NCI-H2029 (cell line): Measurements from ENCODE around the gene GPR139.
A peak's percentile ranks its signal among the peaks of the same experiment; 100 is the strongest.

ENCODE experiments used
- DNase-seq: peaks from one replicate; lab custom pipeline; 2025; lab: John Stamatoyannopoulos, UW

GPR139 gene

DNA sequence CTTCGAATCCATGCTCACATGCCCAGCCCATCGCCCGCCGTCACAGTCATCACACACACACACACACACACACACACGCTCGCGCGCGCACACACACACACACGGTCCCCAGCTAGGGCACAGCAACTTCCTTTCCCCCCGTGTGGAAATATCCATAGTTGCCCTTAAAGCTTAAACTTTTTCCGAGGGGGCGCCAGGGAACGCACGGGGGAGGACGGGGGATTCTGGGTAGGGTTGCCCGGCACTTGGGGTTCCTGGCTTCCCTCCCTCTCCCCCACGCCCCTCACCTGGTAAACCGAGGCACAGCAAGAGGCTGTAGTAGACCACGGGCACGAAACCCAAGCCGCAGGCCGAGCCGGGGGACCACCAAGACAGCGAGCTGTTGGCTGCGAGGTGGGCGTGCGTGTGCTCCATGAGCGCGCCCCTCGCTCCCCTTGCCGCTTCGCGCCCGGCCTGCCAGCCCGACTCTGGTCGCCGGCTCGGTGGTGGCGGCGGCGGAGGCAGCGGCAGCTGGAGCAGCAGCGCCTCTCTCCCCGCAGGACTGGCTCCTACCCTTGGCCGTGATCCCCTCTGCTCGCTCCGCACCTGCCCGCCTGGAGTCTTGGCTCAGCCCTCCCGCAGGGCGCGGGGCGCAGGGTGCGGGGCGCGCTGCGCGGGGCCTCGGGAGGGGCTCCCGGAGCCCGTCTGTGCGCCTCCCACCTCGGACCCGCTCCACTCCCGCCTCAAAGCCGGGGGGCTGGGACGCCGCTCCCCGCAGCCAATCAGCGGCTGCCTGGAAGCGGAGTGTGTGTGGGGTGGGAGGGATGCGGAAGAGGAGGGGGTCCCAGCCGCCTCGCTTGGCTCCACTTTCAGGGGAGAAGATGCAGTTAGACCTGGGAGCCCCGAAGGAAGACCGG, at the start of gene GPR139:
GPR139 (minus strand) TSS at position 688 of the 896 bp plus-strand sequence; CDS start at position 414, 274 bp downstream.
- DNase-seq, result peak; percentile 5

DNA sequence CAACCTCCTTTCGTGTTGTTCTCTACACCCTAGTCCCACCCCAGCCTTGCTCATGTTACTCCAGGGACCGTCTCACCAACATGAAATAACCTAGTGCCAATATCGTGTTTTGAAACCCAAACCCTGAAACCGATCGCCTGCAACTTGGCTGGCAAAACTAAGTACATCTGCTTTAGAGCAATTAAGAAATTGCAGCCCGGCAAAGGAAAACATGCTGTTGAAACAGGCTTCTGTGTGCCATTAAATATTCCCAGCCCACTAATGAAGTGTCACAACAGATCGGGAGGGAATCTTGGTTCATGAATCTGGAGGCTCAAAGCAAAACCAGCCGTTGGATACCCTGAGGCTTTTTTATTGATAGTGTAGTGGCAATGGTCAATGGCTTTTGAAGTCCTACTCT, 48.3 kb upstream of the GPR139 start:
- DNase-seq, result no peak

- no peak for DNase-seq
Observed at GRCh38 chr16:20114356-20114755, 40.7 kb upstream of the GPR139 start.

GRCh38 chr16:20111143-20111542, 37.5 kb upstream of the GPR139 start:
- no peak for DNase-seq

GRCh38 chr16:20107083-20107482, 33.4 kb upstream of the GPR139 start:
- no peak for DNase-seq

DNA sequence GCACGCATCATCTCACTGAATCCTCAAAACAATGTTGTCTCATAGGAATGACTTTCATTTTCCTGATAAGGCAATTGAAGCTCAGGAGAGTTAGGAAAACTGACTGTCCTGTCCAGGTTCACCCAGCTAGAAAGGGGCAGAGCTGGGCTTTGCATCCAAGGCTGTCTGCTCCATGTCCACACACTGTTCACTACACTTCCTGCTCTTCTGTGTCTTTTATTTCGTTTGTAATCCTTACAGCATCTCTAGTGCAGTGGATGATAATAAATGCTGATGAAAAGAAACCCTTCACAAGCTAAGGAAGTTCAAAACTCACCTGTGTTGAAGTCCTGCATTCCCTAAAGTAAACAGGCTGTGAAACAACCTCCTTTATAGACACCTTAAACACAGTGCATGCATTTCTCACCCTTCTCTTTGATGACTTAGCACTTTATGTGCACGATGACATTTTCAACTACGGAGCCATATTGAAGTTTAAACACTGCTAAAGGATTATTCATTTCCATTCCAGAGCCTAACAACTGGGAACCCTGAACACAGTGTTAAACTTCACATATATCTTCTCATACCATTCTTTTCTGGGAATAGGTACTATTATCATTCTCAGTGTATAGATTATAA, 31.0 kb upstream of the GPR139 start:
- DNase-seq, result no peak

- DNase-seq, result no peak
Observed at GRCh38 chr16:20102521-20102920, 28.8 kb upstream of the GPR139 start.

DNA sequence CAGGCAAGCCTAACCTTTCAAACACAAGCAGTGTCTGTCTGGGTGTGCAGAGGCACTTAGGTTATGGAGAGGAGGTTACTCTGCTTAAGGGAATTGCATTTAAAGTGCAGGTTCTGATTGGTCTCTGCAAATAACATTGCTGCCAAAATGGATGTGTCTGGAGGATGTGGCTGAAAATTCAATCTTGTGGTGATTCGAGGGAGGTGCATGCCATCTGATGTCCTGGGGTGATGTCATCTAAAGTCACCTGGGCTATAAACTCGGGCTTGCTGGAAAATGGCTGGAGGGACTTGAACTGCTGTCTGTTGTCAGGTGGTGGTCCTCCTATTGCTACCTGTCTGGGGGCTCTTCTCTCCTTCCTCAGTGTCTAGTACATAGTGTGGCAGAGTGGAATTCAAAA, 28.3 kb upstream of the GPR139 start:
- DNase-seq, result no peak

GRCh38 chr16:20099375-20099774, 25.7 kb upstream of the GPR139 start:
- no peak for DNase-seq

- no peak for DNase-seq
Observed at GRCh38 chr16:20094157-20094556, 20.5 kb upstream of the GPR139 start.

GRCh38 chr16:20089246-20089965, 15.7 kb upstream of the GPR139 start:
- no peak for DNase-seq

DNA sequence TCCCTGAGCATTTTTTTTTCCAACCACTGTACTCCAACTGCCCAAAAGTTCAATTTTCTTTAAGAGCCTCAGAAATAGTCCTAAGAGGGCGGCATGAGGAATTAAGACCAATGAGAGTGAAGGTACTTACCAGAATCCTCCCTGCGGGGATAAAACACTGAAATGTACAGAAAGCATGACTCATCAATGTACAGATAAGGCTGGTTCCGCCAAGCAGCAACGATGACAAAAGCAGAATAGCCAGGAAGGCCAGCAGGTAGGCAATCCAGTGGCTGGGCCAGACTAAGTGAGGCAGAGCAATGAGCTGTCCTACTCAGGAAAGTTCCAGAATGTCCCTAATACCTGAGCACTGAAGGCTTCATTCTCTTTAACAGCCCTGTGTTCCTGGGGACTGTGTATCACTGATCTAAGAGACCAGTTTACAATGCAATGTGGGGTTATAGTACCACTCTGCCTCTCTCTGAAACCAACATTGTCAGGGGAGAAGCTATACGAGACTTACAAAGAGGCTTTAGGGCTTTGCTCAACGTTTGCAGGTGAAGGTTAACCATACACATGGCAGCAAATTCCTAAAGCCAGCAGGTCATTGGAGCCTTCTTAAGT, 11.0 kb upstream of the GPR139 start:
- no peak for DNase-seq

DNA sequence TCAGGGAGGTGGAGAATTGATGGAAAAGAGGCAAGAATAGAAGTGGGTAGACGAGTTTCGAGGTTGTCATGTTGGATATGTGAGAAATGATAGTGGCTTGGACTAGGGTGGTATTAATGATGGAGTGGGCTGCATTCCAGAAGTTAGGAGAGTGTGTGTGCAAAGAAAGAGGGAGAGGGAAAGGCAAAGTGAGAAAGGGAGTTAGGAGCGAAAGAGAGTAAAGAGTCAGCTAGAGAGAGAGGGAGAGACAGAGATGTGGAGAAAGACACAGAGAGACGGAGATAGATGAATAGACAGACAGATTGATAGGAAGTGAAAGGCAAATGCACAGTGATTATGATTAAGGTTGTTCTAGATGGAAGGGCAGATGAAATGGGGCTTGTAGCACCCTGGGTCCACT, 5.4 kb upstream of the GPR139 start:
- DNase-seq, result no peak

GRCh38 chr16:20075243-20075642, 1.6 kb upstream of the GPR139 start:
- no peak for DNase-seq

GRCh38 chr16:20074099-20074991, 655 bp upstream of the GPR139 start:
- DNase-seq, result no peak

- DNase-seq, result no peak
Observed at GRCh38 chr16:20072874-20073202, 852 bp downstream of the GPR139 start.

- DNase-seq, result no peak
Observed at GRCh38 chr16:20072146-20072873, 1.4 kb downstream of the GPR139 start.

- DNase-seq, result no peak
Observed at GRCh38 chr16:20064931-20065330, 8.8 kb downstream of the GPR139 start.

GRCh38 chr16:20064520-20064919, 9.2 kb downstream of the GPR139 start:
- no peak for DNase-seq

GRCh38 chr16:20061132-20061531, 12.6 kb downstream of the GPR139 start:
- no peak for DNase-seq

- no peak for DNase-seq
Observed at GRCh38 chr16:20056436-20056835, 17.3 kb downstream of the GPR139 start.
